NT2/D1 (cell line): ENCODE data around the gene AFF1.

Experiments
- SUZ12 ChIP-seq: IDR thresholded peaks from 2 replicates; pipeline ENCODE4 v1.6.1; 2011; ENCODE audit not compliant: insufficient read length, insufficient read depth; ENCODE audit errors: extremely low read depth
- YY1 ChIP-seq: IDR thresholded peaks from 2 replicates; pipeline ENCODE4 v1.6.1; 2011; ENCODE audit not compliant: insufficient read length, insufficient read depth
- ZNF274 ChIP-seq: IDR thresholded peaks from 2 replicates; pipeline ENCODE4 v1.6.1; 2011; ENCODE audit warnings: mild to moderate bottlenecking, low read depth, low read length

GRCh38 chr4:87019898-87020297 lies 85.1 kb downstream of the AFF1 start:
- TF ChIP-seq ZNF274 (no peak), YY1 (no peak), SUZ12 (no peak)
